GDM1 (cell line): ENCODE data around the gene SSTR5.
"Not testable (repeated sequence)": the region's sequence is repeated elsewhere in the genome, so short reads cannot be mapped to it uniquely, and the experiment has no call there.

ENCODE experiments used
- DNase-seq: peaks from one replicate; lab custom pipeline; 2025; lab: John Stamatoyannopoulos, UW

The SSTR5 gene

DNA sequence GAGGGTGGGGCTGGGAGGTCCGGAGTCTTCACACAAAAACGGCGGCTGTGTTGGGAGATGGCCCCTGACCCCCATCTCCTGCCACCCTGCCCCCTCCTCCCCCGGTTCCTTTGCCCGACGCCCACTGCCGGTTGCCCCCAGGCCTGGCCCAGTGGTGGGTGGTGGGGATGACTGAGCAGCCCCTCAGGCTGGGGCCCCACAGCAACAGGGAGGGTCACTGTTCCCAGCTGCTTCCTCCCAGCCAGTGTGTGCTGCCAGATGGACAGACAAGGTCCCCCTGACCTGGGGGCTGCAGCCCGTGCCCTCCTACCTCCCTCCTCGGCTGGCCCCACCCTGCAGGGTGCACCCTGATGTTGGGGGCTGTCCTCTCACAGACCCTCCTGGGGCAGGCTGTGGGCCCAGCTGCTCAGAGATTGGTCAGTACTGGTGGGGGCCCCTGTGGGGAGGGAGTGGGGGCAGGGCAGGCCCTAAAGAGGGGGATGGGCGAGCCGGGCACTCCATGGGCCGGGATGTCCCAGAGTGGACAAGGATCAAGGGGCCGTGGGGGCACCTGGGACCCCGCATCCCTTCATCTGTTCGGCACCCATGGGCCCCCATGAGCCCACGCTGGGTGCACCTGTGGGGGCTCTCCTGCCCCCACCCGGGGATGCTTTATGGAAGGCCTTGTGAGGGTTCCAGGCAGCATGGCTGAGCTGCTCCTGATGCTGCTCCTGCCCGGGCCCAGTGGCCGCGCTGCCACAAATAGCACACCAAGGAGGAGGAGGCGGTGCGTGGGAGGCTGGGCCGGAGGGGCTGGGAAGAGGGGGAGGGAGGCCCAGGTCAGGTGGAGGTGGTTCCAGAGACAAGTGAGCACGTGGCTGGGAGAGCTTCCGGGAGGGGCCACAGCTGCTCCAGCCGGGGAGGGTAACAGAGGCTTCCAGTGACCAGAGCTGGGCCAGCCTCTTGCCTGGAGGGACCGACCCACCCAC lies 18.4 kb downstream of the SSTR5 start:
- no peak for DNase-seq

GRCh38 chr16:1091992-1092552 lies 19.5 kb downstream of the SSTR5 start:
- no peak for DNase-seq

- DNase-seq = not testable (repeated sequence)
Observed at GRCh38 chr16:1092685-1093283, 20.2 kb downstream of the SSTR5 start.

- DNase-seq = peak; percentile 14
Observed at GRCh38 chr16:1093284-1094123, 21.0 kb downstream of the SSTR5 start.

DNA sequence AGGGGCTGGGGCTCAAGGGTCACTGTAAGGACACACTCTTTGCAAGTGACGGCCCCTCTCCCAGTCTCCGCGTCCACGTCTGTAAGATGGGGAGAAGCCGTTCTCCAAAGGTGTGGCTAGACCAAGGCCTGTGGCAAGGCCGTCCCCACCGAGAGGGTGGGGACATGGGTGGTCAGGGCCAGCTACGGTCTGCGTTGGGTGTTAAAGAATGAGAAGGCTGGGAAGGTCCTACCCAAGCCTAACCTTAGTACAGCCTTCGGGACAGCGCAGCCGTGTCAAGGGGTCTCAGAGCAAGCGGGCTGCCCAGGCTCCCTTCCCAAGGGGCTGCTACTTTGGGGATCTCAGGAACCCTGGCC lies 21.6 kb downstream of the SSTR5 start:
- DNase-seq = no peak

DNA sequence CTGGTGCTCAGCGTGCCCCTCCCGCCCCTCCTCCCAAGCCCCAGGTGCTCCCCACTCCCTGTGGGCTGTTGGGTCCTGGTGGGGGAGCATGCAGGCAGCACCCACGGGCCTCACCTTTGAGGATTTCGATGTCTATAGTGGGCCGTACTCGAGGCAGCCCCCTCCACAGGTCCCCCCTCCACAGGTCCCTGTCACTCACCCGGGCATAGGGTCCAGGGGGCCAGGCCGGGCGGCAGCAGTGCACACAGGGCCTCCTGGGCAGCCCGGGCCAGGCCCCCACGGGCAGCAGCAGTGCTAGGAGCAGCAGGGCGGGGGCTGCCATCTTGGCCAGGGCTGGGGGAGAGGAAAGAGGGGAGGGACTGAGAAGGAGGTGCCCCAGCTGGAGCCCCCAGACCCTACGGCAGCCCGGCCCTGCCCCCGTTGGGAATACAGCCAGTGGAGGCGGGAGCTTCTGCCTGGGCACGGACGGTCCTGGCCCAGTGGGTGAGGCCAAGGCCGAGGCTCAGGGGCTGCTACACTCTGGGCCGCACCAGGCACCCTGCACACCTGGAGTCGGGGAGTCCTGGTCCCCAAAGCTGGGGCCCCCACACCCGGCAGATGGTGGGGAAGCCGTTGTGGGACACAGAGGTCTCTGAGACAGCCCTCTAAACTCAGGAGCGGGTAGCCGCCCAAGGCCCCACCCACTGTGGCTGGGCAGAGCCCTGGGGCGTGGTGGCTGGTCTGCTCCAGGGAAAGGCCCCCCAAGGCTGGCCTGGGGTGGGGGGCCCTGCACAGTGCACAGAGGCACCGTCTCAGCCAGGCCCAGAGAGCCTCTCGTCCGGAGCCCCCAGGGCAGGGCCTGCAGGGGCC lies 22.3 kb downstream of the SSTR5 start:
- DNase-seq = no peak

DNA sequence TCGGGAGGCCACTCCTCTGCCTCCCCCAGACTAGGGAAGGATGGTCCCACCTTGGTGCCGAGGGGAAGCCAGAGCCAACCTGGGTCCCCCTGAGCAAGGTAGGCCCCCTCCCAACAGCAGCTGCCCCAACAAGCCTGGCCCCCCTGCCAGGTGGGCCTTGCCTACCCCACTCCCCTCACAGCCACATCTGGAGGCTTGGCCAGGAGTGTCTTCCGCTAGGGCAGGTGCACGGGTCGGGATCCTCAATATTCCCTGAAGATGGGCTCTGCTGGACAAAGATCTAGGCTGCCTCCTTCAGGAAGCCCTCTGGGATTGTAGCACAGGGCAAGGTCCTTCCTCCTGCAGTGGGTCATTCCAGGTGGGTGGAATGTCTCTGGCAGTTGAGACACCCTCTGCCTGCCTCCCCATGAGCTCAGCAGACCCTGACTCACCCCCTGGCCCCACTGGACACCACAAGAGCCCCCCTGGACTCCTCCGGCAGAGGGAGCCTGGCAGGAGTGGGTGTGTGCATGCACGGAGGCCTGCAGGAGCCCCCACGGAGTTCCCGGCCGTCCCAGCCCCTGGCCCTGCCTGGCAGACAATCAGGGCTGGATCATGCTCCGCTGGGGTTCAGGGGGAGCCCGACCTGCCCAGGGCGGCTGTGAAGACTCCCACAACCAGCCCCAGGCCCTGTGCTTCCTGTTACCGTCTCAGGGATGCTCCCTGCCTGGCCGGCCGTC lies 23.1 kb downstream of the SSTR5 start:
- DNase-seq = no peak

GRCh38 chr16:1096169-1097082 lies 23.9 kb downstream of the SSTR5 start, which contains the start of gene C1QTNF8:
Gene C1QTNF8, minus strand, starts transcription at chr16:1096244. Its CDS starts 1,322 bp downstream, at chr16:1094922.
- DNase-seq = no peak

- DNase-seq = no peak
Observed at GRCh38 chr16:1097156-1097555, 24.6 kb downstream of the SSTR5 start.

GRCh38 chr16:1097800-1098199 lies 25.3 kb downstream of the SSTR5 start:
- DNase-seq = no peak

- DNase-seq = no peak
Observed at GRCh38 chr16:1098266-1098991, 25.9 kb downstream of the SSTR5 start.

GRCh38 chr16:1099189-1100083 lies 26.9 kb downstream of the SSTR5 start:
- no peak for DNase-seq

GRCh38 chr16:1100084-1100800 lies 27.7 kb downstream of the SSTR5 start:
- DNase-seq = no peak

DNA sequence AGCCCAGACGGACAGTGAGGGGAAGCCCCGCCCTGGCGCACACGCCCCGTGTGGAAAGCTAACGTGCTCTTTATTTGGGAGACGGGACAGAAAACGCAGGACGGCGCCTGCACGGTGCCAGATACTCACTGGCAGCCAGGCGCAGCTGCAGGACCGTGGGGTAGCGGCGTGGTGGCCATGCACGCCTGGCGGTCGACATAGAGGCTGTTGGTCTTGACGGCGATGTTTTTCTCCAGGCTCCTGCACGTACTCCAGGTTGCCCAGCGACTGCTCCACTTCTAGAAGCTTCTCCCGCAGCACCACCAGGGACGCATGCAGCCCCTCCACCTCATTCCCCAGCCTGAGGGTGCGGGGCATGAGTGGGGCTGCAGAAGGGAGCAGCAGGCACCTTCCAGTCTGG lies 28.6 kb downstream of the SSTR5 start:
- no peak for DNase-seq

GRCh38 chr16:1101573-1102332 lies 29.2 kb downstream of the SSTR5 start:
- DNase-seq = no peak

- no peak for DNase-seq
Observed at GRCh38 chr16:1102333-1102700, 29.8 kb downstream of the SSTR5 start.
